H9 (cell line): Measurements from ENCODE around the gene IL21R. TPM values are rescaled to one million over a fixed set of nuclear protein-coding genes. Genes with fewer than 3 reads are reported as not detected.

Source experiments
- DNase-seq: peaks from one replicate; pipeline ENCODE4 v3.0.0-alpha.2; 2017
- H2AFZ ChIP-seq: one replicate; pipeline ENCODE4 v1.6.1; 2013; ENCODE audit warnings: mild to moderate bottlenecking, low read length, control low read depth, moderate library complexity
- H2AK5ac ChIP-seq: 2 replicates; pipeline ENCODE4 v1.6.1; 2013; ENCODE audit warnings: low read length, control low read depth, mixed read lengths; ENCODE audit not compliant: insufficient read length
- H2BK120ac ChIP-seq: one replicate; pipeline ENCODE4 v1.6.1; 2013; ENCODE audit warnings: low read depth, mild to moderate bottlenecking, low read length, control low read depth, inconsistent platforms; ENCODE audit not compliant: poor library complexity, severe bottlenecking
- H2BK12ac ChIP-seq: 2 replicates; pipeline ENCODE4 v1.6.1; 2013; ENCODE audit warnings: low read length, control low read depth, mixed read lengths, low read depth; ENCODE audit not compliant: insufficient read length
- H2BK15ac ChIP-seq: 2 replicates; pipeline ENCODE4 v1.6.1; 2013; ENCODE audit warnings: low read depth, low read length, control low read depth
- H2BK20ac ChIP-seq: one replicate; pipeline ENCODE4 v1.6.1; 2013; ENCODE audit warnings: low read depth, mild to moderate bottlenecking, low read length, control low read depth, inconsistent platforms; ENCODE audit not compliant: poor library complexity, severe bottlenecking
- H2BK5ac ChIP-seq: 2 replicates; pipeline ENCODE4 v1.6.1; 2013; ENCODE audit warnings: low read length, control low read depth, mixed read lengths; ENCODE audit not compliant: insufficient read length
- H3K14ac ChIP-seq: 2 replicates; pipeline ENCODE4 v1.6.1; 2013; ENCODE audit warnings: low read length, control low read depth; ENCODE audit not compliant: insufficient read depth
- H3K18ac ChIP-seq: 2 replicates; pipeline ENCODE4 v1.6.1; 2013; ENCODE audit warnings: low read depth, mild to moderate bottlenecking, mixed read lengths, low read length, control low read depth; ENCODE audit not compliant: insufficient read length
- H3K23ac ChIP-seq: 2 replicates; pipeline ENCODE4 v1.6.1; 2013; ENCODE audit warnings: low read length, control low read depth, mixed read lengths, low read depth; ENCODE audit not compliant: insufficient read length
- H3K23me2 ChIP-seq: 2 replicates; pipeline ENCODE4 v1.6.1; 2013; ENCODE audit warnings: low read depth, mild to moderate bottlenecking, mixed read lengths, low read length, control low read depth; ENCODE audit not compliant: insufficient read length, poor library complexity, severe bottlenecking
- H3K27ac ChIP-seq: 2 replicates; pipeline ENCODE4 v1.5.1; 2013; ENCODE audit warnings: low read length, control low read depth, mixed read lengths, low read depth; ENCODE audit not compliant: insufficient read length
- H3K27me3 ChIP-seq: 2 replicates; pipeline ENCODE4 v1.6.1; 2013; ENCODE audit warnings: low read length, control low read depth, inconsistent platforms; ENCODE audit not compliant: insufficient read depth
- H3K4ac ChIP-seq: 2 replicates; pipeline ENCODE4 v1.6.1; 2013; ENCODE audit warnings: low read depth, mild to moderate bottlenecking, control low read depth, inconsistent platforms, low read length, moderate library complexity
- H3K4me1 ChIP-seq: 2 replicates; pipeline ENCODE4 v1.6.1; 2013; ENCODE audit warnings: low read length, control low read depth, inconsistent platforms; ENCODE audit not compliant: insufficient read depth
- H3K4me2 ChIP-seq: 2 replicates; pipeline ENCODE4 v1.6.1; 2013; ENCODE audit warnings: low read length, control low read depth, mixed read lengths; ENCODE audit not compliant: insufficient read length, insufficient read depth
- H3K56ac ChIP-seq: 2 replicates; pipeline ENCODE4 v1.6.1; 2013; ENCODE audit warnings: low read depth, mild to moderate bottlenecking, mixed read lengths, low read length, control low read depth; ENCODE audit not compliant: insufficient read length
- H3K79me1 ChIP-seq: 2 replicates; pipeline ENCODE4 v1.6.1; 2013; ENCODE audit warnings: low read depth, mild to moderate bottlenecking, moderate library complexity, low read length, control low read depth, inconsistent platforms; ENCODE audit not compliant: insufficient read depth, poor library complexity, severe bottlenecking
- H3K79me2 ChIP-seq: 2 replicates; pipeline ENCODE4 v1.6.1; 2013; ENCODE audit warnings: low read length, control low read depth, inconsistent platforms; ENCODE audit not compliant: insufficient read depth
- H3K9ac ChIP-seq: 2 replicates; pipeline ENCODE4 v1.6.1; 2013; ENCODE audit warnings: low read length, control low read depth, mixed read lengths; ENCODE audit not compliant: insufficient read length; ENCODE audit errors: extremely low read depth
- H3K9me3 ChIP-seq: one replicate; pipeline ENCODE4 v1.6.1; 2013; ENCODE audit warnings: low read depth, low read length, inconsistent platforms; ENCODE audit not compliant: control insufficient read depth
- H3T11ph ChIP-seq: one replicate; pipeline ENCODE4 v1.6.1; 2013; ENCODE audit warnings: mild to moderate bottlenecking, low read length, control low read depth, inconsistent platforms
- H4K20me1 ChIP-seq: one replicate; pipeline ENCODE4 v1.6.1; 2013; ENCODE audit not compliant: control insufficient read depth, insufficient read length, insufficient read depth
- H4K5ac ChIP-seq: 2 replicates; pipeline ENCODE4 v1.6.1; 2013; ENCODE audit warnings: low read depth, mild to moderate bottlenecking, mixed read lengths, low read length, control low read depth; ENCODE audit not compliant: insufficient read length
- H4K8ac ChIP-seq: replicated peaks from 2 replicates; pipeline ENCODE4 v1.6.1; 2013; ENCODE audit warnings: low read length, control low read depth, mixed read lengths, low read depth; ENCODE audit not compliant: insufficient read length
- H4K91ac ChIP-seq: 2 replicates; pipeline ENCODE4 v1.6.1; 2013; ENCODE audit warnings: low read depth, mild to moderate bottlenecking, moderate library complexity, mixed read lengths, low read length, control low read depth; ENCODE audit not compliant: insufficient read length
- H3K27ac Mint-ChIP-seq, 3 experiments: 2 replicates in 2 of 3; 3 replicates in 1 of 3; pipeline ENCODE4 v1.8.0; 2020 to 2021; ENCODE audit warnings: mixed read lengths in 3 of 3, mild to moderate bottlenecking in 1 of 3, moderate library complexity in 1 of 3
- H3K27me3 Mint-ChIP-seq: 2 replicates; pipeline ENCODE4 v1.8.0; 2021; ENCODE audit warnings: low read depth, mild to moderate bottlenecking, moderate library complexity, mixed read lengths
- H3K36me3 Mint-ChIP-seq, 3 experiments: 2 replicates in 2 of 3; 3 replicates in 1 of 3; pipeline ENCODE4 v1.8.0; 2020 to 2021; ENCODE audit warnings: low read depth in 3 of 3, mixed read lengths in 3 of 3; ENCODE audit not compliant: insufficient read depth in 1 of 3
- H3K4me1 Mint-ChIP-seq, 2 experiments: 2 replicates each; pipeline ENCODE4 v1.8.0; 2020; ENCODE audit warnings: mixed read lengths in 2 of 2
- H3K4me3 Mint-ChIP-seq, 2 experiments: 2 replicates in 1 of 2; 3 replicates in 1 of 2; pipeline ENCODE4 v1.8.0; 2020 to 2021; ENCODE audit warnings: mild to moderate bottlenecking in 2 of 2, mixed read lengths in 2 of 2, moderate library complexity in 1 of 2
- H3K9me3 Mint-ChIP-seq, 2 experiments: 2 replicates in 1 of 2; 3 replicates in 1 of 2; pipeline ENCODE4 v1.8.0; 2020; ENCODE audit warnings: mild to moderate bottlenecking in 2 of 2, mixed read lengths in 2 of 2, moderate library complexity in 1 of 2
- CTCF ChIP-seq: fragments of 200-600 bp; sonication (generic); conservative IDR thresholded peaks from 3 replicates; pipeline ENCODE4 v1.8.0; 2021; ENCODE audit warnings: antibody characterized with exemption, mild to moderate bottlenecking
- WGBS: extraction: QIAGEN DNeasy Blood & Tissue Kit; methylation state at CpG from one replicate; pipeline ENCODE4 v1.1.7; 2013; ENCODE audit warnings: missing lambda C conversion rate, low lambda C conversion rate, mixed read lengths; ENCODE audit not compliant: insufficient read length; ENCODE audit errors: extremely low coverage; 5-methylcytosine and 5-hydroxymethylcytosine counted together
- total RNA-seq: library from RNA; stranded (reverse); gene quantifications from 2 replicates; pipeline ENCODE4 v1.2.1, GENCODE V29; 2021

The IL21R gene
- total RNA-seq, 1 experiment from 2014 or later = 0.07 TPM

GRCh38 chr16:27359051-27359450 lies 42.9 kb upstream of the IL21R start:
- Histone ChIP-seq H3K14ac (no peak overlapping the region), H3K9ac (no peak overlapping the region), H2AFZ (no peak overlapping the region), H2BK12ac (no peak overlapping the region), H4K20me1 (no peaks in the 10 kb centered on the region), H3K4me2 (no peak overlapping the region), H3K9me3 (no peaks in the 10 kb centered on the region), H3K79me2 (no peaks in the 10 kb centered on the region), H2AK5ac (no peak overlapping the region), H3K4me1 (no peaks in the 10 kb centered on the region), H2BK20ac (no peak overlapping the region), H2BK120ac (no peak overlapping the region), H3K18ac (no peak overlapping the region), H3K23me2 (no peaks in the 10 kb centered on the region), H4K5ac (no peak overlapping the region), H3K79me1 (no peaks in the 10 kb centered on the region), H2BK5ac (no peak overlapping the region), H3K56ac (no peak overlapping the region), H3K27me3 (no peaks in the 10 kb centered on the region), H3K23ac (no peak overlapping the region), H3K4ac (no peak overlapping the region), H4K8ac (no peak overlapping the region), H3T11ph (no peak overlapping the region), H4K91ac (no peak overlapping the region), H3K27ac (no peak overlapping the region), H2BK15ac (no peak overlapping the region)
- Mint-ChIP-seq H3K27me3 (no peaks in the 10 kb centered on the region), H3K36me3 (peaks cover 22 to 53% (median 28%) of the 10 kb centered on the region in 3 experiments; a peak in 6 of 7 replicates), H3K27ac (peak overlapping the region in 1 of 3 experiments; percentile 61; a peak in 1 of 7 replicates), H3K4me1 (peaks cover 5 to 6% of the 10 kb centered on the region in 2 experiments), H3K4me3 (no peak overlapping the region), H3K9me3 (no peaks in the 10 kb centered on the region; a peak in 1 of 5 replicates)
- no CpG with 5 or more reads among the region's 4 CpGs for WGBS
- DNase-seq = no peak
- no peak for TF ChIP-seq CTCF
